ENCODE measurements around the gene FSIP1. TPM values are rescaled to one million over a fixed set of nuclear protein-coding genes. Genes with fewer than 3 reads are reported as not detected.

FSIP1 gene
- total RNA-seq, 1 experiment from 2014 or later: 1.3 TPM

DNA sequence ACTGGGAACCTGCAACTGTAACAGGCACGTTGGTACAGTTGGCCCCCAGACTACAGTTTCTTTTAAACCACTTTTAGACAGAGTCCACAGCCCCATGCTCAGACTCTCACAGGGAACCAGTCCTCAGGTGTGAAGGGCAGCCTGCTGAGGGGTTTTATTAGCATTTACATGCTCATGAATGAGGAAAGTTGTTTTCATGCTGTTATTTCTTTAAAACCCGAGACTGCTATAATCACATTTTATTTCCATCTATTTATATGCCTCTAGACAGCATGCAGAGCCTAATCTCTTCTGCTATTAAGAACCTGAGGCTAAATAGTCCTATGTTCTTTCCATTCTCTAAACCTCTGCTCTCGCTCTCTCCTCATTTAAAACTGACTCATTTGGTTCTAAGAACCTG lies 26.3 kb upstream of the FSIP1 start:
- DNase-seq: no peak
- intact Hi-C loops (cut with micrococcal nuclease; ENCODE audit: unreplicated experiment): no loop called here
- TF ChIP-seq, protein P1, sequence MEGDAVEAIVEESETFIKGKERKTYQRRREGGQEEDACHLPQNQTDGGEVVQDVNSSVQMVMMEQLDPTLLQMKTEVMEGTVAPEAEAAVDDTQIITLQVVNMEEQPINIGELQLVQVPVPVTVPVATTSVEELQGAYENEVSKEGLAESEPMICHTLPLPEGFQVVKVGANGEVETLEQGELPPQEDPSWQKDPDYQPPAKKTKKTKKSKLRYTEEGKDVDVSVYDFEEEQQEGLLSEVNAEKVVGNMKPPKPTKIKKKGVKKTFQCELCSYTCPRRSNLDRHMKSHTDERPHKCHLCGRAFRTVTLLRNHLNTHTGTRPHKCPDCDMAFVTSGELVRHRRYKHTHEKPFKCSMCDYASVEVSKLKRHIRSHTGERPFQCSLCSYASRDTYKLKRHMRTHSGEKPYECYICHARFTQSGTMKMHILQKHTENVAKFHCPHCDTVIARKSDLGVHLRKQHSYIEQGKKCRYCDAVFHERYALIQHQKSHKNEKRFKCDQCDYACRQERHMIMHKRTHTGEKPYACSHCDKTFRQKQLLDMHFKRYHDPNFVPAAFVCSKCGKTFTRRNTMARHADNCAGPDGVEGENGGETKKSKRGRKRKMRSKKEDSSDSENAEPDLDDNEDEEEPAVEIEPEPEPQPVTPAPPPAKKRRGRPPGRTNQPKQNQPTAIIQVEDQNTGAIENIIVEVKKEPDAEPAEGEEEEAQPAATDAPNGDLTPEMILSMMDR (IDR thresholded peaks at IDR 0.05; ENCODE audit: insufficient read depth in 1 of 2, low read depth in 1 of 2, low read length in 1 of 2, severe bottlenecking in 1 of 2, unreplicated experiment in 1 of 2): no peak
- no peaks in the 10 kb centered on the region for H3K27me3 ChIP-seq (replicated peaks; ENCODE audit: control insufficient read depth, insufficient read depth, low read length)
- no peaks in the 10 kb centered on the region for H3K36me3 ChIP-seq (ENCODE audit: control insufficient read depth, insufficient read depth, low read length)
- POLR2A ChIA-PET: no interaction called here
- Mint-ChIP-seq H3K36me3 (ENCODE audit: insufficient read depth, unreplicated experiment) (no peaks in the 10 kb centered on the region), H3K27ac (ENCODE audit: unreplicated experiment) (no peak overlapping the region), H3K9me3 (ENCODE audit: unreplicated experiment) (no peaks in the 10 kb centered on the region), H3K27me3 (ENCODE audit: insufficient read depth, unreplicated experiment) (no peaks in the 10 kb centered on the region), H3K4me1 (ENCODE audit: low read depth, unreplicated experiment) (peaks cover 13% of the 10 kb centered on the region), H3K4me3 (ENCODE audit: unreplicated experiment) (no peak overlapping the region)
- no peak overlapping the region for H3K4me3 ChIP-seq (ENCODE audit: low read depth, low read length)
- no TSS peak for BruUV-seq (replicated peaks)
- peaks cover 11% of the 10 kb centered on the region for H3K4me1 ChIP-seq
- CTCF ChIA-PET: no interaction called here
- H3K9me3 ChIP-seq: no peaks in the 10 kb centered on the region

GRCh38 chr15:39807791-39808190 lies 25.1 kb upstream of the FSIP1 start:
- ChIA-PET POLR2A (no interaction called here), CTCF (no interaction called here)
- no peaks in the 10 kb centered on the region for H3K27me3 Mint-ChIP-seq (ENCODE audit: insufficient read depth, unreplicated experiment)
- no peaks in the 10 kb centered on the region for H3K9me3 Mint-ChIP-seq (ENCODE audit: unreplicated experiment)
- DNase-seq: no peak
- no TSS peak for BruUV-seq (replicated peaks)
- Histone ChIP-seq H3K4me3 (ENCODE audit: low read depth, low read length) (no peak overlapping the region), H3K27me3 (replicated peaks; ENCODE audit: control insufficient read depth, insufficient read depth, low read length) (no peaks in the 10 kb centered on the region), H3K9me3 (no peaks in the 10 kb centered on the region), H3K36me3 (ENCODE audit: control insufficient read depth, insufficient read depth, low read length) (no peaks in the 10 kb centered on the region), H3K4me1 (peaks cover 3% of the 10 kb centered on the region; the same call in 1 of the 2 replicates)
- H3K36me3 Mint-ChIP-seq (ENCODE audit: insufficient read depth, unreplicated experiment): no peaks in the 10 kb centered on the region
- TF ChIP-seq, protein P1 (IDR thresholded peaks at IDR 0.05; ENCODE audit: insufficient read depth in 1 of 2, low read depth in 1 of 2, low read length in 1 of 2, severe bottlenecking in 1 of 2, unreplicated experiment in 1 of 2): no peak
- no peak overlapping the region for H3K4me3 Mint-ChIP-seq (ENCODE audit: unreplicated experiment)
- peaks cover 16% of the 10 kb centered on the region for H3K4me1 Mint-ChIP-seq (ENCODE audit: low read depth, unreplicated experiment)
- intact Hi-C loops (cut with micrococcal nuclease; ENCODE audit: unreplicated experiment): no loop called here
- H3K27ac Mint-ChIP-seq (ENCODE audit: unreplicated experiment): no peak overlapping the region

GRCh38 chr15:39804026-39804425 lies 21.4 kb upstream of the FSIP1 start:
- H3K27ac Mint-ChIP-seq (ENCODE audit: unreplicated experiment): no peak overlapping the region
- H3K4me1 Mint-ChIP-seq (ENCODE audit: low read depth, unreplicated experiment): peaks cover 16% of the 10 kb centered on the region
- no peaks in the 10 kb centered on the region for H3K27me3 ChIP-seq (replicated peaks; ENCODE audit: control insufficient read depth, insufficient read depth, low read length)
- no TSS peak for BruUV-seq (replicated peaks)
- no peak overlapping the region for H3K4me3 ChIP-seq (ENCODE audit: low read depth, low read length)
- DNase-seq: no peak
- intact Hi-C loops (cut with micrococcal nuclease; ENCODE audit: unreplicated experiment): loop anchor here (5.0 kb wide), 1 partner anchor 128 kb away; the partner anchor contains the start of gene EIF2AK4
- peaks cover 3% of the 10 kb centered on the region; the same call in 1 of the 2 replicates for H3K4me1 ChIP-seq
- no peaks in the 10 kb centered on the region for H3K36me3 ChIP-seq (ENCODE audit: control insufficient read depth, insufficient read depth, low read length)
- no peaks in the 10 kb centered on the region for H3K36me3 Mint-ChIP-seq (ENCODE audit: insufficient read depth, unreplicated experiment)
- TF ChIP-seq, protein P1 (IDR thresholded peaks at IDR 0.05; ENCODE audit: insufficient read depth in 1 of 2, low read depth in 1 of 2, low read length in 1 of 2, severe bottlenecking in 1 of 2, unreplicated experiment in 1 of 2): no peak
- H3K9me3 Mint-ChIP-seq (ENCODE audit: unreplicated experiment): no peaks in the 10 kb centered on the region
- H3K27me3 Mint-ChIP-seq (ENCODE audit: insufficient read depth, unreplicated experiment): no peaks in the 10 kb centered on the region
- POLR2A ChIA-PET: no interaction called here
- H3K4me3 Mint-ChIP-seq (ENCODE audit: unreplicated experiment): no peak overlapping the region
- CTCF ChIA-PET: no interaction called here
- H3K9me3 ChIP-seq: no peaks in the 10 kb centered on the region

Measured in Caco-2 (cell line).